ENCODE data around the gene USH2A.

DNA sequence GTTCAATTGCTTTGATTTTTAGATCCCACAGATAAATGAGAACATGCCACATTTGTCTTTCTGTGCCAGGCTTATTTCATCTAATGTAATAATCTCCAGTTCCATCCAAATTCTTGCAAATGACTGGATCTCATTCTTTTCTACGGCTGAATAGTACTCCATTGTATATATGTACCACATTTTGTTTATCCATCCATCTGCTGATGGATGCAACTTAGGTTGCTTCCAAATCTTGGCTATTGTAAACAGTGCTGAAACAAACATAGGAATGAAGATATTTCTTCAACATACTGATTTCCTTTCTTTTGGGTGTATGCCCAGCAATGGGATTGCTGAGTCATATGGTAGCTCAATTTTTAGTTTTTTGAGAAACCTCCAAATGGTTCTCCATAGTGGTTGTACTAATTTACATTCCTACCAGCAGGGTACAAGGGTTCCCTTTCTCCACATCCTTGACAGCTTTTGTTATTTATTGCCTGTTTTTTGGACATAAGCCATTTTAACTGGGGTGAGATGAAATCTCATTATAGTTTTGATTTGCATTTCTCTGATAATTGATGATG lies 511.8 kb downstream of the USH2A start:
- TF ChIP-seq POLR2A (IDR thresholded peaks at IDR 0.05) = no peak
- TF ChIP-seq, protein P1, sequence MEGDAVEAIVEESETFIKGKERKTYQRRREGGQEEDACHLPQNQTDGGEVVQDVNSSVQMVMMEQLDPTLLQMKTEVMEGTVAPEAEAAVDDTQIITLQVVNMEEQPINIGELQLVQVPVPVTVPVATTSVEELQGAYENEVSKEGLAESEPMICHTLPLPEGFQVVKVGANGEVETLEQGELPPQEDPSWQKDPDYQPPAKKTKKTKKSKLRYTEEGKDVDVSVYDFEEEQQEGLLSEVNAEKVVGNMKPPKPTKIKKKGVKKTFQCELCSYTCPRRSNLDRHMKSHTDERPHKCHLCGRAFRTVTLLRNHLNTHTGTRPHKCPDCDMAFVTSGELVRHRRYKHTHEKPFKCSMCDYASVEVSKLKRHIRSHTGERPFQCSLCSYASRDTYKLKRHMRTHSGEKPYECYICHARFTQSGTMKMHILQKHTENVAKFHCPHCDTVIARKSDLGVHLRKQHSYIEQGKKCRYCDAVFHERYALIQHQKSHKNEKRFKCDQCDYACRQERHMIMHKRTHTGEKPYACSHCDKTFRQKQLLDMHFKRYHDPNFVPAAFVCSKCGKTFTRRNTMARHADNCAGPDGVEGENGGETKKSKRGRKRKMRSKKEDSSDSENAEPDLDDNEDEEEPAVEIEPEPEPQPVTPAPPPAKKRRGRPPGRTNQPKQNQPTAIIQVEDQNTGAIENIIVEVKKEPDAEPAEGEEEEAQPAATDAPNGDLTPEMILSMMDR (IDR thresholded peaks at IDR 0.05) = no peak
